ENCODE measurements around the gene SPINT2. TPM values are rescaled to one million over a fixed set of nuclear protein-coding genes. Genes with fewer than 3 reads are reported as not detected.

Gene SPINT2
- polyA plus RNA-seq, 1 donor from 2014 or later, result 236 TPM

GRCh38 chr19:38267761-38268483 lies 3.5 kb downstream of the SPINT2 start:
- Histone ChIP-seq H3K9me3 (ENCODE audit: low read length) (no peaks in the 10 kb centered on the region), H3K27me3 (ENCODE audit: insufficient read depth, low read depth, low read length) (no peaks in the 10 kb centered on the region), H3K27ac (ENCODE audit: low read length) (no peak overlapping the region), H3F3A (ENCODE audit: insufficient read depth, low read length, poor library complexity, severe bottlenecking) (no peaks in the 10 kb centered on the region), H3K79me2 (replicated peaks; ENCODE audit: insufficient read depth, low read length) (no peaks in the 10 kb centered on the region), H3K9ac (ENCODE audit: low read length) (no peak overlapping the region), H3K36me3 (ENCODE audit: insufficient read depth, low read length) (no peaks in the 10 kb centered on the region), H2AFZ (ENCODE audit: low read depth, low read length) (no peak overlapping the region), H3K4me3 (ENCODE audit: low read length) (no peak overlapping the region), H4K20me1 (ENCODE audit: insufficient read depth) (no peaks in the 10 kb centered on the region), H3K4me2 (ENCODE audit: low read length) (no peak overlapping the region), H3K9me2 (ENCODE audit: insufficient read depth, low read length) (no peaks in the 10 kb centered on the region)
- TF ChIP-seq REST (IDR thresholded peaks at IDR 0.05; ENCODE audit: borderline replicate concordance) (no peak), POLR2AphosphoS5 (IDR thresholded peaks at IDR 0.05) (no peak), RAD21 (conservative IDR thresholded peaks at IDR 0.05) (no peak), SMC3 (conservative IDR thresholded peaks at IDR 0.05; ENCODE audit: poor library complexity) (no peak), EP300 (conservative IDR thresholded peaks at IDR 0.05; ENCODE audit: poor library complexity, severe bottlenecking) (no peak), MXI1 (conservative IDR thresholded peaks at IDR 0.05; ENCODE audit: poor library complexity, severe bottlenecking) (no peak), TAF1 (IDR thresholded peaks at IDR 0.05; ENCODE audit: low read depth) (no peak), CTCF (IDR thresholded peaks at IDR 0.05; ENCODE audit: poor library complexity, severe bottlenecking) (no peak), EZH2 (IDR thresholded peaks at IDR 0.05; ENCODE audit: borderline replicate concordance, insufficient read depth, low read length, poor library complexity, severe bottlenecking) (no peak)

- H3F3A ChIP-seq (ENCODE audit: insufficient read depth, low read length, poor library complexity, severe bottlenecking), result no peaks in the 10 kb centered on the region
- no peaks in the 10 kb centered on the region for H3K9me3 ChIP-seq (ENCODE audit: low read length)
- TF ChIP-seq MXI1 (conservative IDR thresholded peaks at IDR 0.05; ENCODE audit: poor library complexity, severe bottlenecking), result no peak
- no peak for TF ChIP-seq CTCF (IDR thresholded peaks at IDR 0.05; ENCODE audit: poor library complexity, severe bottlenecking)
- no peak for TF ChIP-seq SMC3 (conservative IDR thresholded peaks at IDR 0.05; ENCODE audit: poor library complexity)
- no peak for TF ChIP-seq POLR2AphosphoS5 (IDR thresholded peaks at IDR 0.05)
- TF ChIP-seq TAF1 (IDR thresholded peaks at IDR 0.05; ENCODE audit: low read depth), result no peak
- no peak for TF ChIP-seq REST (IDR thresholded peaks at IDR 0.05; ENCODE audit: borderline replicate concordance)
- no peaks in the 10 kb centered on the region for H4K20me1 ChIP-seq (ENCODE audit: insufficient read depth)
- no peaks in the 10 kb centered on the region for H3K36me3 ChIP-seq (ENCODE audit: insufficient read depth, low read length)
- H3K27me3 ChIP-seq (ENCODE audit: insufficient read depth, low read depth, low read length), result no peaks in the 10 kb centered on the region
- no peaks in the 10 kb centered on the region for H3K9me2 ChIP-seq (ENCODE audit: insufficient read depth, low read length)
- H2AFZ ChIP-seq (ENCODE audit: low read depth, low read length), result no peak overlapping the region
- no peak overlapping the region for H3K4me3 ChIP-seq (ENCODE audit: low read length)
- no peaks in the 10 kb centered on the region for H3K79me2 ChIP-seq (replicated peaks; ENCODE audit: insufficient read depth, low read length)
- H3K9ac ChIP-seq (ENCODE audit: low read length), result no peak overlapping the region
- H3K4me2 ChIP-seq (ENCODE audit: low read length), result no peak overlapping the region
- H3K27ac ChIP-seq (ENCODE audit: low read length), result no peak overlapping the region
Observed at GRCh38 chr19:38268539-38268938, 4.2 kb downstream of the SPINT2 start.
